ENCODE data around the gene ZNF821. TPM values are rescaled to one million over a fixed set of nuclear protein-coding genes. Genes with fewer than 3 reads are reported as not detected.

ZNF821 gene
- total and polyA plus RNA-seq, 2 of the 8 experiments (the other 6 are each of a cell fraction or from before 2014, with no cell fraction given): 9.5 to 14.1 TPM

- WGBS, 2 experiments (ENCODE audit: extremely low coverage in 1 of 2, insufficient coverage in 1 of 2, insufficient read length in 1 of 2, insufficient replicate concordance in 2 of 2, low coverage in 1 of 2, low lambda C conversion rate in 2 of 2, missing lambda C conversion rate in 1 of 2): 81% methylated on average over 7 of the region's 7 CpGs; no CpG with 5 or more reads in 1 of the 2 experiments
- H3K4me2 ChIP-seq (ENCODE audit: insufficient read depth in 1 of 2, low read depth in 2 of 2, low read length in 2 of 2): no peak overlapping the region
- no peaks in the 10 kb centered on the region for H3K79me1 ChIP-seq (ENCODE audit: low read depth, low read length)
- no peak overlapping the region for H4K5ac ChIP-seq (ENCODE audit: insufficient read length, low read depth, low read length)
- POLR2A ChIA-PET (ENCODE audit: partially characterized antibody): interaction anchor here (0.6 kb wide), 1 partner anchor 183 kb away, joined by 3 read pairs; no protein-coding TSS in a partner anchor
- H3K27me3 ChIP-seq (replicated peaks in 1 of 4; ENCODE audit: control insufficient read depth in 3 of 4, extremely low read depth in 1 of 4, insufficient read depth in 3 of 4, low read length in 3 of 4): no peaks in the 10 kb centered on the region
- H3K23ac ChIP-seq (ENCODE audit: insufficient read length): no peak overlapping the region
- H2BK20ac ChIP-seq (ENCODE audit: low read length): no peak overlapping the region
- H4K91ac ChIP-seq (replicated peaks; ENCODE audit: insufficient read length, low read length): no peak overlapping the region
- H2BK120ac ChIP-seq (replicated peaks; ENCODE audit: low read depth, low read length): no peak overlapping the region
- H3K18ac ChIP-seq (ENCODE audit: extremely low read depth, low read length): no peak overlapping the region
- DNase-seq (ENCODE audit: low read depth in 1 of 2, low spot score in 2 of 2) (no peak), FAIRE-seq (no peak)
- H4K20me1 ChIP-seq (replicated peaks in 1 of 2; ENCODE audit: control insufficient read depth in 1 of 2, insufficient read depth in 2 of 2, low read length in 2 of 2): no peaks in the 10 kb centered on the region
- no peaks in the 10 kb centered on the region for H3K36me3 ChIP-seq (ENCODE audit: control insufficient read depth in 2 of 4, insufficient read depth in 4 of 4, low read length in 3 of 4)
- H2AK5ac ChIP-seq (ENCODE audit: low read depth, low read length): no peak overlapping the region
- TF ChIP-seq TBP (IDR thresholded peaks at IDR 0.05; ENCODE audit: low read depth, low read length) (no peak), POLR2A (IDR thresholded peaks at IDR 0.05; ENCODE audit: control extremely low read depth in 1 of 2, low read depth in 2 of 2, low read length in 2 of 2) (no peak), EZH2 (IDR thresholded peaks at IDR 0.05; ENCODE audit: low read depth, low read length, severe bottlenecking) (no peak), ATF3 (IDR thresholded peaks at IDR 0.05; ENCODE audit: insufficient read depth, low read depth, low read length) (no peak), RBBP5 (IDR thresholded peaks at IDR 0.05; ENCODE audit: borderline replicate concordance, low read depth, low read length) (no peak), BRCA1 (IDR thresholded peaks at IDR 0.05; ENCODE audit: low read depth, low read length) (no peak), NANOG (IDR thresholded peaks at IDR 0.05; ENCODE audit: insufficient read depth, low read depth, low read length, poor library complexity, severe bottlenecking) (no peak), RNF2 (IDR thresholded peaks at IDR 0.05; ENCODE audit: borderline replicate concordance, low read depth, low read length, missing control alignments, poor library complexity, severe bottlenecking) (no peak), SIX5 (IDR thresholded peaks at IDR 0.05; ENCODE audit: low read depth, low read length) (no peak), KDM1A (IDR thresholded peaks at IDR 0.05; ENCODE audit: borderline replicate concordance, low read length) (no peak), CREB1 (IDR thresholded peaks at IDR 0.05) (no peak)
- TF ChIP-seq, protein P1, sequence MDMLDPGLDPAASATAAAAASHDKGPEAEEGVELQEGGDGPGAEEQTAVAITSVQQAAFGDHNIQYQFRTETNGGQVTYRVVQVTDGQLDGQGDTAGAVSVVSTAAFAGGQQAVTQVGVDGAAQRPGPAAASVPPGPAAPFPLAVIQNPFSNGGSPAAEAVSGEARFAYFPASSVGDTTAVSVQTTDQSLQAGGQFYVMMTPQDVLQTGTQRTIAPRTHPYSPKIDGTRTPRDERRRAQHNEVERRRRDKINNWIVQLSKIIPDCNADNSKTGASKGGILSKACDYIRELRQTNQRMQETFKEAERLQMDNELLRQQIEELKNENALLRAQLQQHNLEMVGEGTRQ (IDR thresholded peaks at IDR 0.05; ENCODE audit: low read length): no peak
- H2BK12ac ChIP-seq (ENCODE audit: low read depth, low read length): no peak overlapping the region
- no peak overlapping the region for H3K27ac ChIP-seq (ENCODE audit: low read depth, low read length)
- H3K9ac ChIP-seq (replicated peaks in 1 of 4; ENCODE audit: extremely low read depth in 1 of 4, low read depth in 3 of 4, low read length in 3 of 4): no peak overlapping the region
- no peak overlapping the region for H2BK15ac ChIP-seq (ENCODE audit: low read length)
- H3K56ac ChIP-seq (replicated peaks; ENCODE audit: insufficient read length, low read depth, low read length): no peak overlapping the region
- H3K9me3 ChIP-seq (ENCODE audit: insufficient read depth in 2 of 2, low read depth in 1 of 2, low read length in 1 of 2): no peaks in the 10 kb centered on the region
- CTCF ChIA-PET (ENCODE audit: partially characterized antibody): interaction anchor here (0.6 to 1.4 kb wide), 4 partner anchors 9 to 1681 kb away, joined by 3 to 5 read pairs (median 3); no protein-coding TSS in a partner anchor
- no peak overlapping the region for H2BK5ac ChIP-seq (ENCODE audit: low read depth, low read length)
- H3K79me2 ChIP-seq (ENCODE audit: control insufficient read depth in 1 of 2, insufficient read depth in 2 of 2, low read length in 2 of 2): no peaks in the 10 kb centered on the region
- no peak overlapping the region for H3K4ac ChIP-seq (replicated peaks; ENCODE audit: insufficient read length, low read depth, low read length)
- no peaks in the 10 kb centered on the region for H3K4me1 ChIP-seq (replicated peaks in 1 of 4; ENCODE audit: control insufficient read depth in 3 of 4, insufficient read depth in 4 of 4, low read length in 3 of 4)
- H3K14ac ChIP-seq (ENCODE audit: insufficient read length): no peak overlapping the region
- no peak overlapping the region for H4K8ac ChIP-seq (ENCODE audit: extremely low read depth, insufficient read depth, low read length)
- no peaks in the 10 kb centered on the region for H3K23me2 ChIP-seq (ENCODE audit: low read depth, low read length)
- H2AFZ ChIP-seq (ENCODE audit: low read length): no peak overlapping the region
- H3K4me3 ChIP-seq (ENCODE audit: extremely low read depth in 1 of 4, insufficient read depth in 2 of 4, low read depth in 3 of 4, low read length in 4 of 4): no peak overlapping the region
Observed at GRCh38 chr16:71840052-71840451, 43.9 kb downstream of the ZNF821 start.
